Stimulated activated CD8-positive, alpha-beta memory T cell treated with anti-CD3 and anti-CD28 coated beads, Interleukin-7, amount 100 ng/mL, for 24 hours (primary cell): ENCODE data around the gene FCHSD2.

Experiments
- DNase-seq: peaks from one replicate; pipeline ENCODE4 v3.0.0-alpha.2; 2020; ENCODE audit warnings: low read depth

FCHSD2 gene

GRCh38 chr11:72968390-72968789 is 173.7 kb downstream of the FCHSD2 start:
- no peak for DNase-seq

GRCh38 chr11:72965672-72966071 is 176.4 kb downstream of the FCHSD2 start:
- DNase-seq = no peak

GRCh38 chr11:72962717-72963116 is 179.4 kb downstream of the FCHSD2 start:
- DNase-seq = no peak

GRCh38 chr11:72962084-72962483 is 180.0 kb downstream of the FCHSD2 start:
- DNase-seq = no peak

DNA sequence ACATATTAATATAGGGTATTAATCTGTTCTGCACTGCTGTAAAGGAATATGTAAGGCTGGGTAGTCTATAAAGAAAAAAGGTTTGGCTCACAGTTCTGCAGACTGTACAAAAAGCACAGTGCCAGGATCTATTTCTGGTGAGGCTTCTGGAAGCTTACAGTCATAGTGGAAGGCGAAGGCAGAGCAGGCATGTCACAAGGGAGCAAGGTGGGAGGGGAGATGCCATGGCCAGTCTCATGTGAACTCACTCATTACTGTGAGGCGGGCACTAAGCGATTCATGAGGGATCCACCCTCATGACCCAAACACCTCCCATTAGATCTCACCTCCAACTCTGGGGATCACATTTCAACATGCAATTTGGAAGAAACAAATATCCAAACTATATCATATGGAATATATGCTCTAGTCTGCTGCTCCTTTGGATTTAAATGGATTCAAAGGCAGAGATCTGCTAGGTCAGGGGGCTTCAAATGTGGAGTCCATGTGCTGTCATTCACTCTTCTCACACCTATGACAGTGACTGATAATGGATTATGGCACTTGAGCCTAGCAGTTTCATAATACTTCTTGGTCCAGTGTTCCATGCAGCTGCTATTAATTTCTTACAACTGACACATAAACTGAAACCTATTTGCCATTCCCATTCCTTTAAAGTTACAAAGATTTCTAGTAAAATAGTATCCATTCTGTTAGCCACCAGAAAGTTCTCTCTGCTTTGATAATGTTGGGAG is 182.0 kb downstream of the FCHSD2 start:
- DNase-seq = no peak

DNA sequence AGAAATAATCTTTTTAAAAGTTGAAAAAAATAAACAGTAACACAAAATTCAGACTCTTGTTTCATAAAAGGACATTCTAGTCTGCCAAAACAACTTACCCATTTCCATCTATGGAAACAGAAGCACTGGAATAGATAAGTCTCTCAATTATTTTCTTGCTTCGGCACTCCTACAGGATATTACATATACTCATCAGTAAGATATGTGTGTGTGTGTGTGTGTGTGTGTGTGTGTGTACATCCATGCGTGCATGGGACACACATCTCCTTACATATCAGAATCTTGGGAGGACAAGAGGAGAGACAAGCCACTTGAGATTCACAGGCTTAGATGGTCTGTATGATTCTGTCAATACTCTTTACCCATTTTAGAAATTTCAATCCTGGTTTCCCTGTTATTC is 183.3 kb downstream of the FCHSD2 start:
- no peak for DNase-seq

DNA sequence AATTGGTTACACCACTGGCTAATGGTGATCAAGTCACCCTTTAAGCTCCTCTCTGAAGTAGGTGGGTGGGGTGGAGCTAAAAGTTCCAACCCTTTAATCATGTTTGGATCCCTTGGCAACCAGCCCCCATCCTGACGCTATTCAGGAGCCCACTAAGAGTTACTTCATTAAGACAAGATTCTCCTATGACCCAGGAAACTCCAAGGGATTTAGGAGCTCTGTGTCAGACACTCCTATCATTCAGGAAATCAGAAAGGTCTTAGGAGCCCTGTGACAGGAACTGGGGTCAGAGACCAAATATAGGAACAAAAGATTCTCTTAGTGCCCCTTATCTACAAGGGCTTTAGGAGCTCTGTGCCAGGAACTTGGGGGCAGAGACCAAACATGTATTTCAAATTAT is 186.7 kb downstream of the FCHSD2 start:
- DNase-seq = no peak

- no peak for DNase-seq
These were observed 187.3 kb downstream of the FCHSD2 start for GRCh38 chr11:72954860-72955259.

DNA sequence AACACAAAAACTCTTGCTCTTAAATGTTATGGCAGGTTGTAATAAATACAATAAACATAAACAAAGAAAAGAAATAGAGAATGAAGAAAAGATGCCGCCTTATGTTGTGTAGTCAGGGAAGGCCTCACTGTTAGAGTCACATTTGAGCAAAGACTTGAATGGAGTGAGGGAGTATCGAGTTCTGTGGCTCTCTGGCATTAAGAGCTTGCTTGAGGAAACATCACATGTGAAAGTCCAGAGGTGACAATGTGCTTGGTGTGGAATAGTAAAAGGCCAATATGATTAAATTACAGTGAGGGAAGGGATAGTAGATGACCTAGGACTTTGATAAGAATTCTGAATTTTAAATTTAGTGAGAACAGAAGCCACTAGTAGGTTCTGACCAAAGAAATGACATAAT is 188.5 kb downstream of the FCHSD2 start:
- no peak for DNase-seq

GRCh38 chr11:72951888-72952287 is 190.2 kb downstream of the FCHSD2 start:
- DNase-seq = no peak

- DNase-seq = no peak
These were observed 190.9 kb downstream of the FCHSD2 start for GRCh38 chr11:72951193-72951592.

GRCh38 chr11:72950685-72951084 is 191.4 kb downstream of the FCHSD2 start:
- no peak for DNase-seq

- DNase-seq = no peak
These were observed 194.9 kb downstream of the FCHSD2 start for GRCh38 chr11:72947229-72947628.

GRCh38 chr11:72943664-72944063 is 198.5 kb downstream of the FCHSD2 start:
- no peak for DNase-seq

DNA sequence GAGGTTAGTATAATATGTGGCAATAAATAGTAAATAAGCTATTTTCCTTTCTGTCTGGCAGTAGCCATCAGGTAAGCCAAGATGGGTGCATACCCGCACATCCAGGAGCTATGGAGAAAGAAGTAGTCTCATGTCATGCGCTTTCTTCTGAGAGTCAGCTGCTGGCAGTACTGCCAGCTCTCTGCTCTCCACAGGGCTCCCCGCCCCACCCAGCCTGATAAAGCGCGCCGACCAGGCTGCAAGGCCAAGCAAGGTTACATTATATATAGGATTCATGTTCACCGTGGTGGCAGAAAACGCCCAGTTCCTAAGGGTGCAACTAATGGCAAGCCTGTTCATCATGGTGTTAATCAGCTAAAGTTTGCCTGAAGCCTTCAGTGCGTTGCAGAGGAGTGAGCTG is 201.7 kb downstream of the FCHSD2 start:
- no peak for DNase-seq

- no peak for DNase-seq
These were observed 203.1 kb downstream of the FCHSD2 start for GRCh38 chr11:72939031-72939430.

GRCh38 chr11:72937439-72937838 is 204.7 kb downstream of the FCHSD2 start:
- no peak for DNase-seq

DNA sequence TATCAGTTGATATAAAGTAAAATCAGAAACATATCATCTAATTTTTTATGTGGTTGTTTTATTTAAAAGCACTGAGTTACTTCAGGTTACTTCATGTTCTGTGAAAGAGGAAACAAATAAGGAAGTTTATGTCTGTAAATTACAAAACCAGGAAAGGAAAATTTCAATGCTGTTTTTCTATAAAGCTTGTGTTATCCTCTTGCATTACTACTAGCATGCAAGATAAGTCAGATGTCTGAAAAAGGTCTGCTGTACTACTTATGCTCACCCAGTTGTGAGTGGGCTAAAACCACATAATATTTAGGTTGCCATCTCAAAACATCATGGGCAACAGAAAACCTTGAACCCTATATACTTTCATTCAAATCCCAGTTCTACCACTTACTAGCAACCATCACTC is 206.4 kb downstream of the FCHSD2 start:
- no peak for DNase-seq

DNA sequence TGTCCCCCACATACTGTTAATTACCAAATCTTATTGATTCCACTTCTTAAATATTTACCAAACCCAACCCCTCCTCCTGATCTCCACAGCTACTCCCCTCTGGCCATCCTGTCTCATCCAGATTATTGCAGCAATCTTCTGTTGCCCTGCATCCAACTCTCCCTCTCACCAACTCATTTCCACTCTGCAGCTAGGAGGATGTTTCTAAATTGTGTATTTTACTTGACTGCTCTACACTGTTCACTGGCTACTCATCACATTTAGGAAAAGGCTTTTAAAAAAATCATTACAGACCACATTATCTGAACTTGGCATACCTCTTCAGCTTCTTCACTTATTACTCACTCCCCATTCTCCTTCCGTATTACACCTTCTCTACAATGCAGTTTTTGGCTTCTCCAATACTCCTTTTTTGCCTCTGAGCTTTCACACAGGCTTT is 210.0 kb downstream of the FCHSD2 start:
- no peak for DNase-seq

DNA sequence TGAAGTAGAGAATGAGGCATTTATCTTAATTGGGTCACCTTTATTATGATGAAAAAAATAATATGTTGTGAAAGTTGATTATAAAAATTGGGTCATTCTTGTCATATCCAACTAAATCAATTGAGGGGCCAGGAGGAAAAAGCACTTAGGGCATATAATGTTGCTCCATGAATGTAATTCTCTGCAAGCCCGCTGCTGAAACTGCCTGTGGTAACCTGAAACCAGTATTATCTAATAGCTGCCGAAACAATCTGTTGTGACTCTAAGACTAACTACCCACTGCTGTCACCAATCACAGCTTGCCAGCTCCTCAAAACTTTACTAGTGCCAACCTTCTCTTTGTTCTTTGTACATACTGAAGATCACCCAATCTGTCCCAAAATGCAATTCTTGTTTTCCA is 212.1 kb downstream of the FCHSD2 start:
- no peak for DNase-seq

- no peak for DNase-seq
These were observed 212.9 kb downstream of the FCHSD2 start for GRCh38 chr11:72929256-72929655.

GRCh38 chr11:72927380-72927779 is 214.7 kb downstream of the FCHSD2 start:
- no peak for DNase-seq

GRCh38 chr11:72926076-72926475 is 216.0 kb downstream of the FCHSD2 start:
- no peak for DNase-seq

DNA sequence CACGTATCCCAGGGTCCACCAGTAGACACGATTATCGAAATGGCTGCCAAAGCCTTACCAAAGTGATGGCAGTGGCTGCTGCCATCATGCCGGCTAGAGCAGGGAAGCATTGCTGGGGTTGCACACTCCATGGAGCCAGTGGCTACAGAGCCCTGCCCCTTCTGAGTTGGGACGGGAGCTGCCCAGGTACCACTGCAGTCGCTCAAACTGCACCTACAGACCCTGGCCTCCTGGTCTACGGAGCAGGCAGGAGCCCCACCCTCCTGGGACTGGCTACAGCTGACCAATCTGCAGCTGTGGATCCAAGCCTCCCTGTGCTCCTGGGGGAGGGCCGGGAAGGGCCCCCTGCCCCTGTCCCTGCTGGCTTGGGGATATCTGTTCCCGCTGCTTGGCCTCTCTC is 216.5 kb downstream of the FCHSD2 start:
- no peak for DNase-seq
